Measurements from ENCODE around the gene TADA3. TPM values are rescaled to one million over a fixed set of nuclear protein-coding genes. Genes with fewer than 3 reads are reported as not detected.

TADA3 gene
- total and polyA plus RNA-seq, 10 donors, result 33.6 to 73.7 (median 49.4) TPM

DNA sequence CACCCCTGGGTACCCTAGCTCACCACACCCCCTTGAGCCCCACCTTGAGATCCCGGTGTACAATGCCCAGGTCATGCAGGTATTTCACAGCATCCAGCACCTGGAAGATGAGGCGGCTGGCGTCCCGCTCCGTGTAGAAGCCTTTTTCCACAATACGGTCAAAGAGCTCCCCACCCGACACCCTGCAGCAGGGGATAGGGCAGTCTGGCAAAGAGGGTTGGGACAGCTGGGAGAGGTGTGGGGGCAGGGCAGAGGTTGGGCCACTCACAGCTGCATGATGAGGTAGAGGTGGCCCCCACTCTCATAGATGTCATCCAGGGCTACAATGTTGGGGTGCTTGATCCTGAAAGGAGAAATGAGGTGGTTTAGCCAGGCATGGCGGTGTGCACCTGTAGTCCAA is 29.4 kb downstream of the TADA3 start:
- Histone ChIP-seq H3K27ac (no peak overlapping the region), H3K4me1 (peaks cover 0 to 23% (median 14%) of the 10 kb centered on the region in 6 donors), H3K4me3 (no peak overlapping the region), H3K27me3 (replicated peaks in 1 of 7) (no peaks in the 10 kb centered on the region), H3K36me3 (peaks cover 0 to 80% (median 28%) of the 10 kb centered on the region in 6 donors), H3K9me3 (no peaks in the 10 kb centered on the region)
- no peak for DNase-seq
- intact Hi-C loops (cut with DNase I; ENCODE audit: low total_unique reads), result no loop called here
- TF ChIP-seq, protein P1, sequence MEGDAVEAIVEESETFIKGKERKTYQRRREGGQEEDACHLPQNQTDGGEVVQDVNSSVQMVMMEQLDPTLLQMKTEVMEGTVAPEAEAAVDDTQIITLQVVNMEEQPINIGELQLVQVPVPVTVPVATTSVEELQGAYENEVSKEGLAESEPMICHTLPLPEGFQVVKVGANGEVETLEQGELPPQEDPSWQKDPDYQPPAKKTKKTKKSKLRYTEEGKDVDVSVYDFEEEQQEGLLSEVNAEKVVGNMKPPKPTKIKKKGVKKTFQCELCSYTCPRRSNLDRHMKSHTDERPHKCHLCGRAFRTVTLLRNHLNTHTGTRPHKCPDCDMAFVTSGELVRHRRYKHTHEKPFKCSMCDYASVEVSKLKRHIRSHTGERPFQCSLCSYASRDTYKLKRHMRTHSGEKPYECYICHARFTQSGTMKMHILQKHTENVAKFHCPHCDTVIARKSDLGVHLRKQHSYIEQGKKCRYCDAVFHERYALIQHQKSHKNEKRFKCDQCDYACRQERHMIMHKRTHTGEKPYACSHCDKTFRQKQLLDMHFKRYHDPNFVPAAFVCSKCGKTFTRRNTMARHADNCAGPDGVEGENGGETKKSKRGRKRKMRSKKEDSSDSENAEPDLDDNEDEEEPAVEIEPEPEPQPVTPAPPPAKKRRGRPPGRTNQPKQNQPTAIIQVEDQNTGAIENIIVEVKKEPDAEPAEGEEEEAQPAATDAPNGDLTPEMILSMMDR (IDR thresholded peaks at IDR 0.05 in 8 of 11, conservative IDR thresholded peaks at IDR 0.05 in 3 of 11), result no peak
- TF ChIP-seq POLR2AphosphoS5 (IDR thresholded peaks at IDR 0.05) (no peak), POLR2A (IDR thresholded peaks at IDR 0.05) (no peak)
- WGBS, 5 donors, result 92 to 97% (median 93%) methylated on average over 7 to 8 of the region's 8 CpGs

- H3K36me3 ChIP-seq, result peaks cover 5 to 90% (median 36%) of the 10 kb centered on the region in 6 donors
- intact Hi-C loops (cut with DNase I; ENCODE audit: low total_unique reads), result no loop called here
- 89 to 98% (median 96%) methylated on average over 5 of the region's 5 CpGs for WGBS, 5 donors
These were observed 30.4 kb downstream of the TADA3 start for GRCh38 chr3:9761919-9762318.

DNA sequence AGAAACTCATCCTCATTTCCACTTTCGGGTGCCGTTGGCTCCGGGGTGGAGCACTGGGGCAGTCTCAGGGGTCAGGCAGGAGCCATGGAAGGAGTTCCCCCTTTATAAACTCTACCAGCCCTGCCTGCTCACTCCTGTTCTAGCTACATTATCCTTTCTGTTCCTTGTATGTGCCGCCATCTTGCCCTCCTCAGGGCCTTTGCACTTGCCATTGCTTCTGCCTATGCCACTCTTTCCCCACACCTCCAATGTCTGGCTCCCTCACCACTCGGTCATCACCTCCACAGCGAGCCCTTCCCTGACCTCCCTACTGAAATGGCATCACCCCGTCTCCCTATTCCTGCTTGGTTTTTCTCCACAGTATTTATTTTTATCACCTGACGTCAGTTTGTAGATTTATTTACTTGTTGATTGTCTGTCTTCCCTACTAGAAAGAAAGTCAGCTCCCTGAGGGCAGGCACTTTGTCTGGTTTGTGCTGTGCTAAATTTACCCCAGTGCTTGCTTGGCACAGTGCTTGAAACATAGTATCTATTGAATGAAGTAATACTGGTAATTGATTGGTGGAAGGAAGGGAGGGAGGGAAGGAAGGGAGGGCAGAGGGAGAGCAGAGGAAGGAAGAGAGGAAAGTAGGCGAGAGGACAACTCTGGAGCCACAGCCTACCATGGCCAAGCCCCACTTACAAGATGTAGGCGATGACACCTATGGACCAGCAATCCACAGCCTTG is 31.3 kb downstream of the TADA3 start:
- TF ChIP-seq POLR2AphosphoS5 (IDR thresholded peaks at IDR 0.05), result no peak
- TF ChIP-seq, protein P1 (IDR thresholded peaks at IDR 0.05 in 8 of 11, conservative IDR thresholded peaks at IDR 0.05 in 3 of 11), result no peak
- TF ChIP-seq POLR2A (IDR thresholded peaks at IDR 0.05), result no peak
- intact Hi-C loops (cut with DNase I; ENCODE audit: low total_unique reads), result no loop called here
- Histone ChIP-seq H3K27ac (no peak overlapping the region), H3K36me3 (peaks cover 5 to 98% (median 46%) of the 10 kb centered on the region in 6 donors), H3K4me3 (no peak overlapping the region), H3K9me3 (no peaks in the 10 kb centered on the region), H3K27me3 (replicated peaks in 1 of 7) (no peaks in the 10 kb centered on the region), H3K4me1 (peaks cover 0 to 7% (median under 1%) of the 10 kb centered on the region in 6 donors)
- no peak for DNase-seq
- WGBS, 5 donors, result 93 to 95% (median 94%) methylated on average over 10 of the region's 10 CpGs

More at GRCh38 chr3:9761919-9762318, 30.4 kb downstream of the TADA3 start:
- Histone ChIP-seq H3K27ac (no peak overlapping the region), H3K4me3 (no peak overlapping the region), H3K9me3 (no peaks in the 10 kb centered on the region), H3K27me3 (replicated peaks in 1 of 7) (no peaks in the 10 kb centered on the region), H3K4me1 (peaks cover 0 to 14% (median 4%) of the 10 kb centered on the region in 6 donors)
- TF ChIP-seq POLR2A (IDR thresholded peaks at IDR 0.05), result no peak
- TF ChIP-seq, protein P1 (IDR thresholded peaks at IDR 0.05 in 8 of 11, conservative IDR thresholded peaks at IDR 0.05 in 3 of 11), result no peak
- no peak for TF ChIP-seq POLR2AphosphoS5 (IDR thresholded peaks at IDR 0.05)
- DNase-seq, result no peak

- WGBS, 5 donors, result 90 to 95% (median 93%) methylated on average over 11 to 13 of the region's 13 CpGs
- no peak overlapping the region for H3K4me3 ChIP-seq
- no peaks in the 10 kb centered on the region for H3K27me3 ChIP-seq (replicated peaks in 1 of 7)
- intact Hi-C loops (cut with DNase I; ENCODE audit: low total_unique reads), result no loop called here
- TF ChIP-seq POLR2A (IDR thresholded peaks at IDR 0.05) (no peak), POLR2AphosphoS5 (IDR thresholded peaks at IDR 0.05) (peak in 2 of 3 donors; percentile 14 to 22)
- TF ChIP-seq, protein P1 (IDR thresholded peaks at IDR 0.05 in 8 of 11, conservative IDR thresholded peaks at IDR 0.05 in 3 of 11), result no peak
- H3K27ac ChIP-seq, result no peak overlapping the region
- H3K4me1 ChIP-seq, result peaks cover 0 to 35% (median 23%) of the 10 kb centered on the region in 6 donors
- peaks cover 5 to 100% (median 59%) of the 10 kb centered on the region in 6 donors for H3K36me3 ChIP-seq
- no peaks in the 10 kb centered on the region for H3K9me3 ChIP-seq
- DNase-seq, result no peak
These were observed 34.8 kb downstream of the TADA3 start for GRCh38 chr3:9757427-9757826.
